ENCODE measurements around the gene KCNJ6.
"Not testable (repeated sequence)": the region's sequence is repeated elsewhere in the genome, so short reads cannot be mapped to it uniquely, and the experiment has no call there.

Gene KCNJ6

DNA sequence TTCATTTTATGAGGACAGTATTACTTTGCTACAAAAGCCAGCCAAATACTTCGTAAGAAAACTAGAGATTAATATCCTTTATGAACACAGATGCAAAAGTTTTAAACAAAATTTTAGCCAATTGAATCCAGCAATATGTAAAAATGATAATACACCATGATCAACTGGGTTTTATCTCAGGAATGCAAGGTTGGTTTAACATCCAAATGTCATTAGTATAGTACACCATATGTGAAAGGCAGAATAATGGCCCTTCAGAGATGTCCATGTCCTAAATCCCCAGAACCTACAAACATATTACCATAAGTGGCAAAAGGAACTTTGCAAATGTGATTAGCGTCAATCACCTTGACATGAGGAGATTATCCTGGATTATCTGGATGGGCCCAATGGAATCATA is 16.7 kb upstream of the KCNJ6 start:
- H3K27me3 ChIP-seq (ENCODE audit: insufficient read depth, low read length): no peaks in the 10 kb centered on the region
- no peak overlapping the region for H3K4me3 ChIP-seq (ENCODE audit: low read length)
- 97% methylated on average over 2 of the region's 2 CpGs for WGBS
- H3K4me1 ChIP-seq (ENCODE audit: insufficient read depth, low read length): no peaks in the 10 kb centered on the region
- H3K9me3 ChIP-seq (ENCODE audit: insufficient read depth, low read depth, low read length): peaks cover 7% of the 10 kb centered on the region
- no peaks in the 10 kb centered on the region for H3K36me3 ChIP-seq (ENCODE audit: insufficient read depth, low read length)
- no peak overlapping the region for H3K9ac ChIP-seq (ENCODE audit: low read depth, low read length)
- no peak overlapping the region for H3K27ac ChIP-seq (ENCODE audit: low read depth, low read length)

DNA sequence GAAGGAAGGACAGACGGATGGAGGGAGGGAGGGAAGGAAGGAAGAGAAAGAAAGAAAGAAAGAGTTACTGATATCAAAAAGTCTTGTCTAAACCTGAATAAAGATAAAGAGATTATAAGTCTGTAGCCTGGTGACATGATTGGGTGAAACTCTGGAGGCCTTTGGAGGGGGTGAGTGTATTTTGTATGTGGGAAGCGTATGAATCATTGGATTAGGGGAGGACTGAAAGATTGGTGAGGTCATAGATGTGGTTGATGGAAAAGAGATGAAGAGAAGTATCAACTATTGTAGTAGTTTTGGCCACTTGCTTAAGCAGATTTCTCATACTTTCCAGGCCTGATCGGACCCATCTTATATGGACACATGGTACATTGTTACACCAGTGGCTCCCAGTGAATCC is 11.5 kb upstream of the KCNJ6 start:
- no peak overlapping the region for H3K27ac ChIP-seq (ENCODE audit: low read depth, low read length)
- H3K36me3 ChIP-seq (ENCODE audit: insufficient read depth, low read length): no peaks in the 10 kb centered on the region
- H3K27me3 ChIP-seq (ENCODE audit: insufficient read depth, low read length): no peaks in the 10 kb centered on the region
- no peak overlapping the region for H3K4me3 ChIP-seq (ENCODE audit: low read length)
- no peaks in the 10 kb centered on the region for H3K4me1 ChIP-seq (ENCODE audit: insufficient read depth, low read length)
- H3K9ac ChIP-seq (ENCODE audit: low read depth, low read length): no peak overlapping the region
- H3K9me3 ChIP-seq (ENCODE audit: insufficient read depth, low read depth, low read length): peaks cover under 1% of the 10 kb centered on the region; the same call in 1 of the 2 replicates
- WGBS: 90% methylated on average over 3 of the region's 3 CpGs

DNA sequence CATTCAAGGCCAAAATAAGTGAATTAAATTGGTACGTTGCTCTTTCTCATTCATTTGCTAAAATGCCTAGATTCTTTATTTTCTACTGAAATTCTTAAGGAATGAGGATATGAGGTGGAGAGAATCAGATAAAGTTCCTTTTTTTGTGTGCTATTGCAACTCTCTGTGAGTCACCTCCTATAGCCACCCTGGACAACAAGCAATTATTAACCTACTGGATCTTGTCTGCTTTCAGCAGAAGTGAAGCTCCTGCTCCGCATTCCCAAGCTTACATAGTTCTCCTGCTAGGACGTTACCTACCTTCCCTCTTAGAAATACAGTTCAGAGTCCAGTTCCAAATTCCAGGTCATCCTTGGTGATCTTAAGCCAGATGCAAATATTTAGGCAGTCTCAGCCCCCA is 4.8 kb upstream of the KCNJ6 start:
- WGBS: 79% methylated on average over 3 of the region's 3 CpGs
- no peak overlapping the region for H3K27ac ChIP-seq (ENCODE audit: low read depth, low read length)
- H3K9ac ChIP-seq (ENCODE audit: low read depth, low read length): no peak overlapping the region

DNA sequence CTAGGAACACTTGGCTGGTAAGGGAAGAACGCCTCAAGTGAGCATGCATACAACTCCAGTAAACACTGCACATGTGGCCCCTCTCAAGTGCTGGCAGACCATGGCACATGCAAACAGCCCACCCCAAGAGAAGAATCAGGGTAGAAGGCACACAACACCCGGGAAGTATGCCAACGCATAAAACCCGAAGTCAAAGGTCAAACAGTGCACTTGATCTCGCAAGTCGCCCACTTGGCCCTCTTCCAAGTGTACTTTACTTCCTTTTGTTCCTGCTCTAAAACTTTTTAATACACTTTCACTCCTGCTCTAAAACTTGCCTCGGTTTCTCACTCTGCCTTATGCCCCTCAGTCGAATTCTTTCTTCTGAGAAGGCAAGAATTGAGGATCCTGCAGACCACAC is 4.0 kb upstream of the KCNJ6 start:
- not testable (repeated sequence) for H3K4me3 ChIP-seq (ENCODE audit: low read length); H3K27me3 ChIP-seq (ENCODE audit: insufficient read depth, low read length); H3K36me3 ChIP-seq (ENCODE audit: insufficient read depth, low read length); H3K9me3 ChIP-seq (ENCODE audit: insufficient read depth, low read depth, low read length); H3K9ac ChIP-seq (ENCODE audit: low read depth, low read length); H3K27ac ChIP-seq (ENCODE audit: low read depth, low read length)
- 94% methylated on average over 8 of the region's 8 CpGs for WGBS
- H3K4me1 ChIP-seq (ENCODE audit: insufficient read depth, low read length): peaks cover 18% of the 10 kb centered on the region

More for the DNA sequence above, 4.8 kb upstream of the KCNJ6 start:
- Histone ChIP-seq H3K27me3 (ENCODE audit: insufficient read depth, low read length) (no peaks in the 10 kb centered on the region), H3K4me3 (ENCODE audit: low read length) (no peak overlapping the region), H3K4me1 (ENCODE audit: insufficient read depth, low read length) (peaks cover 18% of the 10 kb centered on the region), H3K36me3 (ENCODE audit: insufficient read depth, low read length) (no peaks in the 10 kb centered on the region), H3K9me3 (ENCODE audit: insufficient read depth, low read depth, low read length) (no peaks in the 10 kb centered on the region)

DNA sequence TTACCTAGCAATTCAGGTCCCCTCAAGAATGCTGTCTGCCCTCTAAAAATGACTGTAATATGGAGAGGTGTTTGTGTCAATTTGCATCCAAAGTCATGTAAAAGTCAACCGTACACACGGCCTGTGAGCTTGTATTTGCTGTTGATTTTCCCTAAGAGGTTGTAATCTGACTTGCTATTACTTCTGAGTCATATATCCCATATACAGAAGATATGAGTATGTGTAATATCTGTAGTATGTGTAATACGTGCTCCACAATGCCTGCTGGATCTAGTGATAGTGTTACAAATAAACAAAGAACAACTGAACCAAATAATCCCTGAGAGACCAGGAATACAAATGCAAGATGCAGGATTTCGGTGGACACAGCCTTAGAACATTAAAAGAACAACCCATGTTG is 1.4 kb upstream of the KCNJ6 start:
- Histone ChIP-seq H3K4me1 (ENCODE audit: insufficient read depth, low read length) (peaks cover 27% of the 10 kb centered on the region), H3K9me3 (ENCODE audit: insufficient read depth, low read depth, low read length) (no peaks in the 10 kb centered on the region), H3K9ac (ENCODE audit: low read depth, low read length) (no peak overlapping the region), H3K27ac (ENCODE audit: low read depth, low read length) (no peak overlapping the region), H3K27me3 (ENCODE audit: insufficient read depth, low read length) (peaks cover 23% of the 10 kb centered on the region), H3K4me3 (ENCODE audit: low read length) (no peak overlapping the region), H3K36me3 (ENCODE audit: insufficient read depth, low read length) (no peaks in the 10 kb centered on the region)
- 96% methylated on average over 3 of the region's 4 CpGs for WGBS

DNA sequence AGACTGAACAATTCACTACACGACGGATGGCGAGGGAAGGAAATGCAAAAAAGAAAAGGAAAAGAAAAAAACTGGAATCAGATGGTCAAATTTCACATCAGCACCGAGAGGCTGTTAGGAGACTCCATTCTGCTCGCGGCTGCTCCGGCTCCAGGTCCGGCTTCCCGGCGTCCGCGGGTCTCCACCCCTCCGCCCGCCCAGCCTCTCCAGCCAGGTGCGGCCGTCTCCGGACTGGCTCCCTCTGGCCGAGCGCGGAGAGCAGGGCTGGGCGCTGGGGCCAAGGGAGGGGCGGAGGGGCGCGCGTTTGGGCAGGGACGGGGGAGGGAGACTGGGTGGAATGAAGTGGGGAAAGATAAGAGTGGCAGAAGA is 332 bp downstream of the KCNJ6 start:
- Histone ChIP-seq H3K9me3 (ENCODE audit: insufficient read depth, low read depth, low read length) (no peaks in the 10 kb centered on the region), H3K9ac (ENCODE audit: low read depth, low read length) (no peak overlapping the region), H3K27me3 (ENCODE audit: insufficient read depth, low read length) (peaks cover 23% of the 10 kb centered on the region), H3K4me3 (ENCODE audit: low read length) (peak overlapping the region; percentile 75), H3K27ac (ENCODE audit: low read depth, low read length) (no peak overlapping the region), H3K4me1 (ENCODE audit: insufficient read depth, low read length) (peaks cover 21% of the 10 kb centered on the region), H3K36me3 (ENCODE audit: insufficient read depth, low read length) (no peaks in the 10 kb centered on the region)
- WGBS: under 1% methylated on average over 26 of the region's 26 CpGs

DNA sequence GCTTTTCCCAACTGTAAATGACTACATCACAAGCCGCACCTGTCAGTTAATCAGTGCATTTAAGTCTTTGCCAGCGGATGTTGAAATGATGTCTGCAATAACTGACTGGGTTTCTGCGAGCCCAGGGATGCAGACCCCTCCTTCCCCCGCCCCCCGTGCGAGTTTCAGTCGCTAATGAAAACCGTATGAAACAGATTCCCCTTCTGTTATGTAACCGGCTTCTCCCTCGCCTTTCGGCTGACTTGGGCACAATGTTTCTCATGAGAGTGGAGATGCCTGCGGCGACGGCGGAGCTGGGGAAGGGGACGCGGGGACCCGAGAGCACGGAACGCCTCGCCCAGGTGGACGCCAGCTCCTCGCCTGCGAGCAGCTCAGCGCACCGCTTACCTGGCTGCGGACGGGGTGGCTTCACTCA is 753 bp downstream of the KCNJ6 start:
- 3% methylated on average over 28 of the region's 28 CpGs for WGBS
- peak overlapping the region; percentile 75 for H3K4me3 ChIP-seq (ENCODE audit: low read length)

DNA sequence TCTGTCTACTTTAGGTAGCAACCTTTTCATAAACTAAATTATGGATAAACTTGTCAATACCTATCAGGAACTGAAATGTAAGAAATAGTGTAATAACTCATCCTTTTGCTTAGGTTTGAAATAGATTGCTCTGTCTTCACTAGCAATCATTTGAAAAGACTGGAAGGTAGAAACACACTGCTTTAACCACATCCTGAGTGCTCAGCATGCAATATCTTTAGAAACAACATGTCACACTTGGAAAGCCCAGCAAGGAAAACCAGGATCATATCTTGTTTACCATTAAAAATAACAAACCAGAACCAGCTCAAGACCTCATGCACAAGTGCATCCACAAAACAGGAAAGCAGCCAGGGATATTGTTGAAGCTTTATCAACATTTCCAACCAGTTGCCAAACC is 3.6 kb downstream of the KCNJ6 start:
- Histone ChIP-seq H3K4me3 (ENCODE audit: low read length) (no peak overlapping the region), H3K9ac (ENCODE audit: low read depth, low read length) (no peak overlapping the region), H3K27me3 (ENCODE audit: insufficient read depth, low read length) (peaks cover 23% of the 10 kb centered on the region), H3K4me1 (ENCODE audit: insufficient read depth, low read length) (peaks cover 9% of the 10 kb centered on the region), H3K36me3 (ENCODE audit: insufficient read depth, low read length) (no peaks in the 10 kb centered on the region), H3K9me3 (ENCODE audit: insufficient read depth, low read depth, low read length) (no peaks in the 10 kb centered on the region), H3K27ac (ENCODE audit: low read depth, low read length) (no peak overlapping the region)

More for the DNA sequence above, 753 bp downstream of the KCNJ6 start:
- Histone ChIP-seq H3K4me1 (ENCODE audit: insufficient read depth, low read length) (peaks cover 17% of the 10 kb centered on the region), H3K27ac (ENCODE audit: low read depth, low read length) (no peak overlapping the region), H3K36me3 (ENCODE audit: insufficient read depth, low read length) (no peaks in the 10 kb centered on the region), H3K9ac (ENCODE audit: low read depth, low read length) (no peak overlapping the region), H3K9me3 (ENCODE audit: insufficient read depth, low read depth, low read length) (no peaks in the 10 kb centered on the region), H3K27me3 (ENCODE audit: insufficient read depth, low read length) (peaks cover 23% of the 10 kb centered on the region)

DNA sequence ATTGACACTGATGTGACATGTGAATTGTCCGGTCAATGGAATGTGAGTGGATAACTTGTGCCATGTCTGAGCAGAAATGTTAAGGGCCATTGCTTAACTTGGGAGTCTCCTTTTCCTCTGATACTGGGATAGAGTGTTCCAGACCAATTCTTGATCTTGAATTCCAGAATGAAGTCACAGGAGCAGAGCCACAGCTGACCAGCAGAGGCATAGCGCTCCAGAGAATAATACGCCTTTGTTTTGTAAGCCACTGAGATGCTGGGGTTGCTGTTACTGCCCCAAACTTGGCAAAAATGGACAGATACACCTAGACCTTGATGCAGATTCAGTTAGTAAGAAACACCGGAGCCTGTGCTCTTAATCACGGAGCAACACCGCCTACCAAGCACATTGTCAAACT is 6.3 kb downstream of the KCNJ6 start:
- Histone ChIP-seq H3K9me3 (ENCODE audit: insufficient read depth, low read depth, low read length) (no peaks in the 10 kb centered on the region), H3K9ac (ENCODE audit: low read depth, low read length) (no peak overlapping the region), H3K36me3 (ENCODE audit: insufficient read depth, low read length) (no peaks in the 10 kb centered on the region), H3K27me3 (ENCODE audit: insufficient read depth, low read length) (peaks cover 12% of the 10 kb centered on the region), H3K4me1 (ENCODE audit: insufficient read depth, low read length) (peaks cover 5% of the 10 kb centered on the region), H3K4me3 (ENCODE audit: low read length) (no peak overlapping the region), H3K27ac (ENCODE audit: low read depth, low read length) (no peak overlapping the region)
- WGBS: 84% methylated on average over 6 of the region's 6 CpGs

DNA sequence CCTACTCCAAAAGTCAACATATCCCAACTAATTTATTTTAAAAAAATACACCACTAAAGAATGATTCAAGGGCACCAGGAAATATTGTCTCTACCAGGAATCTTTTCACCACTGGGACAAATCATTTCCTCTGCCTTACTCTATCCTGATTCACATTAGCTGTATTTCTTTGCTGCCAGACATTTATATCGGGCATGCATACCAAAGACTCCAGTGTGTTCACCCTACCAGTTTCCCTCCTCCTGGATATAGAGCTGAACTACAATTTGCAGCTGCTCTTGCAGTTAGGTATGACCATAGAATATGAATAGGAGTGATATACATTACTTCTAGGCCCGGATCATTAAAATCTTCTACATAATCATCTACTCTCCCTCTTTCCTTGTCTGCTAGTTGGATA is 7.6 kb downstream of the KCNJ6 start:
- peaks cover 4% of the 10 kb centered on the region; the same call in 1 of the 2 replicates for H3K27me3 ChIP-seq (ENCODE audit: insufficient read depth, low read length)
- no peak overlapping the region for H3K4me3 ChIP-seq (ENCODE audit: low read length)
- H3K9ac ChIP-seq (ENCODE audit: low read depth, low read length): no peak overlapping the region
- no peaks in the 10 kb centered on the region for H3K9me3 ChIP-seq (ENCODE audit: insufficient read depth, low read depth, low read length)
- H3K36me3 ChIP-seq (ENCODE audit: insufficient read depth, low read length): no peaks in the 10 kb centered on the region
- H3K27ac ChIP-seq (ENCODE audit: low read depth, low read length): no peak overlapping the region
- 93% methylated on average over 2 of the region's 2 CpGs for WGBS
- H3K4me1 ChIP-seq (ENCODE audit: insufficient read depth, low read length): no peaks in the 10 kb centered on the region

DNA sequence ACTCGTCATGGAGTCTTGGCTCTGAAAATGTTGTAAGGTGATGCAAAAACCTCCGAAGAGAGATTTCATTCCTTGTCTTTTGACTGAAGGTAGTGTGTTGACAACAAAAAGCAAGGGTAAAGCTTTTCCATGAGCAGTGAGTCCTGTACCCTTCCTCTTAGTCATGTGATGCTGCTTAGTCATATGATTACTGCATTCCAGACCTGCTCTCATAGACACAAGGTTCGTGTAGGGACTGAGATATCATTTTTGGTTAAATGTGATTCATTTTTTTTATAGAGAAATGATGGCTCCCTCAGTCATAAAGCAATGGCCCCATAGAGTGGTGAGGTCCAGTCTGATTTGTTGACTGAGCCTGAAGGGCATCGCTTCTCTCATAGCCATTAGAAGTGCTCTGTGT is 9.2 kb downstream of the KCNJ6 start:
- H3K27ac ChIP-seq (ENCODE audit: low read depth, low read length): no peak overlapping the region
- no peaks in the 10 kb centered on the region for H3K4me1 ChIP-seq (ENCODE audit: insufficient read depth, low read length)
- no peaks in the 10 kb centered on the region for H3K36me3 ChIP-seq (ENCODE audit: insufficient read depth, low read length)
- H3K9me3 ChIP-seq (ENCODE audit: insufficient read depth, low read depth, low read length): no peaks in the 10 kb centered on the region
- H3K27me3 ChIP-seq (ENCODE audit: insufficient read depth, low read length): no peaks in the 10 kb centered on the region
- no peak overlapping the region for H3K4me3 ChIP-seq (ENCODE audit: low read length)
- no peak overlapping the region for H3K9ac ChIP-seq (ENCODE audit: low read depth, low read length)
- WGBS: 87% methylated on average over 4 of the region's 4 CpGs

DNA sequence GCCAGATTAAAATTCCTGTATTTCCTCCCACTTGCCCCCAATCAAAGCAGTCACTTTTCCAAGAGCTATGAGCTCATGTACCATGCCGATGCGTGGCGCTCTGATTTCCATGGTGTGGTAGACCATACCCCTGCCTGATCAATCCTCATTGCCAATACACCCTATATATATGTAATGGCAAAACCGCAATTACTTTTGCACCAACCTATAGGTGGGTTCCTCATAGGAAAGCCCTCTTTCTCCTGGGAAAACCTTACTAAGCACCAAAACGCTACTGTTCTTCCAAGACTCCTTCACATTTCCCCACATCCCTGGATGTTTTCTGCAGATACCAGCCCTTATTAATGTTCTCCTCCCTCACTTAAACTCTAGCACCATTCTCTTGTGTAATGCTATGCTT is 11.0 kb downstream of the KCNJ6 start:
- 93% methylated on average over 5 of the region's 5 CpGs for WGBS
- H3K9me3 ChIP-seq (ENCODE audit: insufficient read depth, low read depth, low read length): no peaks in the 10 kb centered on the region
- H3K27me3 ChIP-seq (ENCODE audit: insufficient read depth, low read length): no peaks in the 10 kb centered on the region
- H3K9ac ChIP-seq (ENCODE audit: low read depth, low read length): no peak overlapping the region
- no peaks in the 10 kb centered on the region for H3K4me1 ChIP-seq (ENCODE audit: insufficient read depth, low read length)
- no peak overlapping the region for H3K4me3 ChIP-seq (ENCODE audit: low read length)
- H3K36me3 ChIP-seq (ENCODE audit: insufficient read depth, low read length): no peaks in the 10 kb centered on the region
- H3K27ac ChIP-seq (ENCODE audit: low read depth, low read length): no peak overlapping the region
